GM21447 (cell line): ENCODE measurements around the gene CYP4X1.
"Not testable (repeated sequence)": the region's sequence is repeated elsewhere in the genome, so short reads cannot be mapped to it uniquely, and the experiment has no call there.

Source experiments
- ATAC-seq: cut with Tn5 transposase; IDR thresholded peaks from one replicate; pipeline ENCODE4 v1.9.1; 2021; ENCODE audit not compliant: unreplicated experiment

CYP4X1 gene

GRCh38 chr1:47023268-47024140 lies at the start of gene CYP4X1:
Gene CYP4X1 (plus strand): TSS chr1:47023669. CDS start chr1:47023818, 149 bp downstream.
- ATAC-seq, result no peak

GRCh38 chr1:46983166-46983829 lies 40.2 kb upstream of the CYP4X1 start:
- no peak for ATAC-seq

- ATAC-seq, result no peak
Observed at GRCh38 chr1:46983830-46984586, 39.5 kb upstream of the CYP4X1 start.

- not testable (repeated sequence) for ATAC-seq
Observed at GRCh38 chr1:46990541-46990940, 32.9 kb upstream of the CYP4X1 start.

GRCh38 chr1:46991083-46991923 lies 32.2 kb upstream of the CYP4X1 start:
- no peak for ATAC-seq

- ATAC-seq, result no peak
Observed at GRCh38 chr1:46996659-46997281, 26.7 kb upstream of the CYP4X1 start.

GRCh38 chr1:47002211-47002610 lies 21.3 kb upstream of the CYP4X1 start:
- ATAC-seq, result no peak

GRCh38 chr1:47003896-47004403 lies 19.5 kb upstream of the CYP4X1 start:
- no peak for ATAC-seq

- not testable (repeated sequence) for ATAC-seq
Observed at GRCh38 chr1:47006437-47006836, 17.0 kb upstream of the CYP4X1 start.

GRCh38 chr1:47013293-47013692 lies 10.2 kb upstream of the CYP4X1 start:
- ATAC-seq, result no peak

- ATAC-seq, result no peak
Observed at GRCh38 chr1:47021070-47021469, 2.4 kb upstream of the CYP4X1 start.

GRCh38 chr1:47024141-47024801 lies 802 bp downstream of the CYP4X1 start:
- no peak for ATAC-seq

- ATAC-seq, result no peak
Observed at GRCh38 chr1:47030170-47030805, 6.8 kb downstream of the CYP4X1 start.

GRCh38 chr1:47031059-47031458 lies 7.6 kb downstream of the CYP4X1 start:
- no peak for ATAC-seq

GRCh38 chr1:47031585-47031984 lies 8.1 kb downstream of the CYP4X1 start:
- no peak for ATAC-seq

- no peak for ATAC-seq
Observed at GRCh38 chr1:47036764-47037163, 13.3 kb downstream of the CYP4X1 start.

- no peak for ATAC-seq
Observed at GRCh38 chr1:47059376-47059775, 35.9 kb downstream of the CYP4X1 start.

GRCh38 chr1:47067097-47067594 lies 43.7 kb downstream of the CYP4X1 start, which contains the start of gene CYP4Z1:
Gene CYP4Z1 (plus strand): TSS chr1:47067231. CDS start chr1:47067491, 260 bp downstream.
- no peak for ATAC-seq

GRCh38 chr1:47069080-47069479 lies 45.6 kb downstream of the CYP4X1 start:
- not testable (repeated sequence) for ATAC-seq
